Uterus (tissue), 4 donors: ENCODE results near the gene COL23A1. TPM values are rescaled to one million over a fixed set of nuclear protein-coding genes. Genes with fewer than 3 reads are reported as not detected.
"Not testable (repeated sequence)": the region's sequence is repeated elsewhere in the genome, so short reads cannot be mapped to it uniquely, and the experiment has no call there.

Source experiments
- DNase-seq, 2 donors: peaks; one replicate each; pipeline ENCODE4 v3.0.0-alpha.2; 2019 to 2020
- H3K27ac ChIP-seq, 2 donors: fragments of 200-600 bp; sonication (generic); 1 replicate in 1 of 2; 2 replicates in 1 of 2; pipeline ENCODE4 v1.5.1; 2016 to 2018
- H3K27me3 ChIP-seq, 2 donors: fragments of 200-600 bp; sonication (generic); one replicate each; pipeline ENCODE4 v1.5.1; 2018 to 2019; ENCODE audit warnings: control low read depth in 1 of 2
- H3K36me3 ChIP-seq, 2 donors: fragments of 200-600 bp; sonication (generic); one replicate each; pipeline ENCODE4 v1.5.1; 2019; ENCODE audit warnings: control low read depth in 1 of 2
- H3K4me1 ChIP-seq, 2 donors: fragments of 200-600 bp; sonication (generic); one replicate each; pipeline ENCODE4 v1.5.1; 2018 to 2019; ENCODE audit warnings: control low read depth in 1 of 2
- H3K4me3 ChIP-seq, 2 donors: fragments of 200-600 bp; sonication (generic); 1 replicate in 1 of 2; 2 replicates in 1 of 2; pipeline ENCODE4 v1.5.1; 2018 to 2019; ENCODE audit warnings: mild to moderate bottlenecking in 1 of 2
- H3K9me3 ChIP-seq, 2 donors: fragments of 200-600 bp; sonication (generic); one replicate each; pipeline ENCODE4 v1.5.1; 2019; ENCODE audit warnings: control low read depth in 1 of 2
- CTCF ChIP-seq, 4 experiments: fragments of 200-600 bp in 2 of 4; fragments of 450-650 bp in 2 of 4; sonication (generic) in 2 of 4; IDR thresholded peaks; one replicate each; pipeline ENCODE4 v1.5.1; 2016 to 2019; ENCODE audit warnings: antibody characterized with exemption in 4 of 4, mild to moderate bottlenecking in 2 of 4, moderate library complexity in 1 of 4
- POLR2A ChIP-seq, 2 donors: fragments of 450-650 bp; IDR thresholded peaks; one replicate each; pipeline ENCODE4 v1.6.1; 2016; ENCODE audit warnings: antibody characterized with exemption in 2 of 2, mild to moderate bottlenecking in 1 of 2, moderate library complexity in 1 of 2
- intact Hi-C: fragments of 100-400 bp; cut with DNase I; formaldehyde crosslinking; loops from one replicate; pipeline ENCODE4 v1.15.1; 2023; ENCODE audit warnings: low total_unique reads
- total RNA-seq, 4 donors: library from RNA; depleted of rRNA in 3 of 4; stranded (reverse); fragments of >200 nt in 3 of 4; gene quantifications; one replicate each; pipeline versions ENCODE4 v1.1.0 to v1.2.4, GENCODE V29; 2014 to 2023
- donor health status: DM: yes; HTN: yes; CAD: no.

The COL23A1 gene
- total RNA-seq, 4 donors from 2014 or later = 0.85 to 7.6 (median 2.0) TPM; not detected in 1

GRCh38 chr5:178588769-178589168 lies 1.4 kb downstream of the COL23A1 start:
- intact Hi-C loops = no loop called here
- H3K4me1 ChIP-seq = no peaks in the 10 kb centered on the region
- H3K27ac ChIP-seq = no peak overlapping the region
- no peak for DNase-seq
- H3K27me3 ChIP-seq = no peaks in the 10 kb centered on the region
- H3K36me3 ChIP-seq = no peaks in the 10 kb centered on the region
- no peaks in the 10 kb centered on the region for H3K9me3 ChIP-seq
- TF ChIP-seq POLR2A (IDR thresholded peaks at IDR 0.05) = no peak
- no peak for TF ChIP-seq CTCF (IDR thresholded peaks at IDR 0.05)
- no peak overlapping the region for H3K4me3 ChIP-seq

GRCh38 chr5:178587763-178588611 lies 2.2 kb downstream of the COL23A1 start:
- Histone ChIP-seq H3K27me3 (no peaks in the 10 kb centered on the region), H3K4me1 (no peaks in the 10 kb centered on the region), H3K9me3 (no peaks in the 10 kb centered on the region), H3K36me3 (no peaks in the 10 kb centered on the region), H3K4me3 (no peak overlapping the region), H3K27ac (no peak overlapping the region)
- no peak for TF ChIP-seq CTCF (IDR thresholded peaks at IDR 0.05)
- TF ChIP-seq POLR2A (IDR thresholded peaks at IDR 0.05) = no peak
- DNase-seq = no peak
- intact Hi-C loops = no loop called here

GRCh38 chr5:178586396-178586795 lies 3.8 kb downstream of the COL23A1 start:
- intact Hi-C loops = no loop called here
- Histone ChIP-seq H3K27ac (no peak overlapping the region), H3K27me3 (no peaks in the 10 kb centered on the region), H3K4me3 (no peak overlapping the region), H3K36me3 (no peaks in the 10 kb centered on the region), H3K4me1 (no peaks in the 10 kb centered on the region), H3K9me3 (no peaks in the 10 kb centered on the region)
- TF ChIP-seq POLR2A (IDR thresholded peaks at IDR 0.05) (no peak), CTCF (IDR thresholded peaks at IDR 0.05) (no peak)
- DNase-seq = no peak

GRCh38 chr5:178585421-178585820 lies 4.8 kb downstream of the COL23A1 start:
- H3K9me3 ChIP-seq, H3K4me3 ChIP-seq, H3K4me1 ChIP-seq, H3K36me3 ChIP-seq, intact Hi-C loops, H3K27ac ChIP-seq, H3K27me3 ChIP-seq: not testable (repeated sequence)
- DNase-seq = peak in 1 of 2 donors; percentile 20

- no peak for DNase-seq
- intact Hi-C loops = no loop called here
- Histone ChIP-seq H3K4me1 (no peaks in the 10 kb centered on the region), H3K27me3 (no peaks in the 10 kb centered on the region), H3K36me3 (no peaks in the 10 kb centered on the region), H3K4me3 (no peak overlapping the region), H3K9me3 (no peaks in the 10 kb centered on the region), H3K27ac (no peak overlapping the region)
- TF ChIP-seq POLR2A (IDR thresholded peaks at IDR 0.05) = no peak
These were observed 6.9 kb downstream of the COL23A1 start for GRCh38 chr5:178583279-178583678.

- TF ChIP-seq CTCF (IDR thresholded peaks at IDR 0.05) = no peak
- no peak for TF ChIP-seq POLR2A (IDR thresholded peaks at IDR 0.05)
- Histone ChIP-seq H3K36me3 (no peaks in the 10 kb centered on the region), H3K27me3 (peaks cover 0 to 2% of the 10 kb centered on the region in 2 donors), H3K4me3 (no peak overlapping the region), H3K27ac (no peak overlapping the region), H3K9me3 (no peaks in the 10 kb centered on the region), H3K4me1 (no peaks in the 10 kb centered on the region)
- no peak for DNase-seq
- intact Hi-C loops = no loop called here
These were observed 7.9 kb downstream of the COL23A1 start for GRCh38 chr5:178582291-178582690.
